ENCODE data around the gene ATP13A4.

GRCh38 chr3:193598202-193598601, 43.5 kb upstream of the ATP13A4 start:
- TF ChIP-seq, protein P1, sequence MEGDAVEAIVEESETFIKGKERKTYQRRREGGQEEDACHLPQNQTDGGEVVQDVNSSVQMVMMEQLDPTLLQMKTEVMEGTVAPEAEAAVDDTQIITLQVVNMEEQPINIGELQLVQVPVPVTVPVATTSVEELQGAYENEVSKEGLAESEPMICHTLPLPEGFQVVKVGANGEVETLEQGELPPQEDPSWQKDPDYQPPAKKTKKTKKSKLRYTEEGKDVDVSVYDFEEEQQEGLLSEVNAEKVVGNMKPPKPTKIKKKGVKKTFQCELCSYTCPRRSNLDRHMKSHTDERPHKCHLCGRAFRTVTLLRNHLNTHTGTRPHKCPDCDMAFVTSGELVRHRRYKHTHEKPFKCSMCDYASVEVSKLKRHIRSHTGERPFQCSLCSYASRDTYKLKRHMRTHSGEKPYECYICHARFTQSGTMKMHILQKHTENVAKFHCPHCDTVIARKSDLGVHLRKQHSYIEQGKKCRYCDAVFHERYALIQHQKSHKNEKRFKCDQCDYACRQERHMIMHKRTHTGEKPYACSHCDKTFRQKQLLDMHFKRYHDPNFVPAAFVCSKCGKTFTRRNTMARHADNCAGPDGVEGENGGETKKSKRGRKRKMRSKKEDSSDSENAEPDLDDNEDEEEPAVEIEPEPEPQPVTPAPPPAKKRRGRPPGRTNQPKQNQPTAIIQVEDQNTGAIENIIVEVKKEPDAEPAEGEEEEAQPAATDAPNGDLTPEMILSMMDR (IDR thresholded peaks at IDR 0.05; ENCODE audit: low read depth, low read length, poor library complexity, severe bottlenecking): no peak
- no peak for TF ChIP-seq EZH2phosphoT487 (IDR thresholded peaks at IDR 0.05; ENCODE audit: borderline replicate concordance, low read length)
